ENCODE data around the gene CCDC88C.
"Not testable (repeated sequence)": the region's sequence is repeated elsewhere in the genome, so short reads cannot be mapped to it uniquely, and the experiment has no call there.

CCDC88C gene

DNA sequence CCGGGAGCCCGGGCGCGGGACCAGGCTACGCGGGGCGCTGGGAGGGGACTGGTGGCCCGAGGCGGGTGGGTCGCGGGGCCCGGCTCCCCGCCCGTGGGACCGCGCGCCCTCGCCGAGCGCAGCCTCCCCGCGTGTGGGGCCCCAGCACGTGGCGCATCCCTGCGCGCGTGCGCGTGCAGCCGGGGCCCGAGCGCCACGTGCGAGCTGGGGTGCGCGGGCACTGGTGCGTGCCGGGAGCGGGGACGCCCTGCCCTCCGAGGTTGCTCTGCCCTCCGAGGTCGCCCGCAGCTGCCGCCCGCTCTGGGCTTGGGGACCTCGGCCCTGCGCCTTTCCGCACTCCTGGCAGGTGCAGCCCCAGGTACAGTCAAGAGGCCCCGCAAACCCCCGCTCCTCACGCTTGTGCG is 365 bp upstream of the CCDC88C start:
- peak; percentile 49 for DNase-seq

DNA sequence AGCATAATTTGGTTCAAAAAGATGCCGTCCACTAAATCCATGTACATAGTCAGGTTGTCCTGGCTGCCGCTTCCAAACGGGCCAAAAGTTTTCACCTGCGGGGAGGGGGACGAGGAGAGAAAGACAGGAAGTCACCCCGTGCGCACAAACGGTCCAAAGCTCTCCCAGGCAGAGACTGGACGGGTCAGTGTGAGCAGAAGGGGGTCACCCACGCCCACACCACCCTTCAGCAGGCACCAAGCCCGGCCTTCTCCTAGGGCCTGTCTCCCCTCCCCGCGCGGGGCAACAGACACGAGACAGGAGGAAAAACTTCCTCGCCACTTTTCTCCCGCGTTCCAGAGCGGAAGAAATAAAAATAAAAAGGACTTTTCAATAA is 888 bp downstream of the CCDC88C start:
- DNase-seq, result no peak

DNA sequence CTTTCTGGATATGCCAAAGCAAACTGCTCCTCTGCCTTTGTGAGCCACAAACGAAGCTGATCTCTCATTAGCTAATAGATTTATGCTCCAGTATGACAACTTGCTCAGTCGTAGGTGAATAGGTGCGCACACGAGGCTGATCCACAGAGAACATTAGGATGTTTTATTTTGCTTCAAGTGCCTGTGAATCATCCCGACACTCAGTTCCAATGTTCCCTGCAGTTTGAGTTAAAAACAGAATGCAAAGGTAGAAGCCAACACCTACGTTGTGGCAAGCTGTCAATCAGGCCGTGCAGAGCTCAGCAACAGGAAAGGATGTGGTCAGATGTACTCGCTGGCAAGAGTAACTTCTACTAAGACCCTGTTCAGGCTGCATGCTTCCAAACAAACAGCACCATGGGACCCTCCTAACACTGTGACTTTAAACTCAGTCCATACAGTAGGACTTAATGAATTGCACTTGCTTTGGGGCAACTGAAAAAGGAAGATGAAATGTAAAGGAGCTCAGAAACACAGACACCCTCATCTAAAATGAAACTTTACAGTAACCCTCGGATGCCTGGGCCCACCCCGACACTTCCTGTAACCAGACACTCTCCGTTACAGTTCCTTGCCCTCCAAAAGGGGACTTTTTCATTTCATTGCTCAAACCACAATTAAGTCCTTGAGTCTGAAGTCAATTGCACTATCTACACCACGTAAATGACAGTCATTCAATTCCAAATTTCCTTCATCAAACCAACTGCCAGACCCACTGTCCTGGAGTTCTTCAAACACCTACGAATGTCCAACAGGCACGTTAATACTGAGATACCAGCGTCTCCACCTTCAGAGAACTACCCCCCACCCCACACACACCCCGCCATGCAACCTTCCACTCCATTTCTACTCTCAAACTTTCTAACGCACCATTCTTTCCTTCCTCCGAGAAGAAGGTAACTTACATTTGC is 1.6 kb downstream of the CCDC88C start:
- DNase-seq, result peak; percentile 81

GRCh38 chr14:91414475-91414833 is 3.2 kb downstream of the CCDC88C start:
- DNase-seq, result no peak

DNA sequence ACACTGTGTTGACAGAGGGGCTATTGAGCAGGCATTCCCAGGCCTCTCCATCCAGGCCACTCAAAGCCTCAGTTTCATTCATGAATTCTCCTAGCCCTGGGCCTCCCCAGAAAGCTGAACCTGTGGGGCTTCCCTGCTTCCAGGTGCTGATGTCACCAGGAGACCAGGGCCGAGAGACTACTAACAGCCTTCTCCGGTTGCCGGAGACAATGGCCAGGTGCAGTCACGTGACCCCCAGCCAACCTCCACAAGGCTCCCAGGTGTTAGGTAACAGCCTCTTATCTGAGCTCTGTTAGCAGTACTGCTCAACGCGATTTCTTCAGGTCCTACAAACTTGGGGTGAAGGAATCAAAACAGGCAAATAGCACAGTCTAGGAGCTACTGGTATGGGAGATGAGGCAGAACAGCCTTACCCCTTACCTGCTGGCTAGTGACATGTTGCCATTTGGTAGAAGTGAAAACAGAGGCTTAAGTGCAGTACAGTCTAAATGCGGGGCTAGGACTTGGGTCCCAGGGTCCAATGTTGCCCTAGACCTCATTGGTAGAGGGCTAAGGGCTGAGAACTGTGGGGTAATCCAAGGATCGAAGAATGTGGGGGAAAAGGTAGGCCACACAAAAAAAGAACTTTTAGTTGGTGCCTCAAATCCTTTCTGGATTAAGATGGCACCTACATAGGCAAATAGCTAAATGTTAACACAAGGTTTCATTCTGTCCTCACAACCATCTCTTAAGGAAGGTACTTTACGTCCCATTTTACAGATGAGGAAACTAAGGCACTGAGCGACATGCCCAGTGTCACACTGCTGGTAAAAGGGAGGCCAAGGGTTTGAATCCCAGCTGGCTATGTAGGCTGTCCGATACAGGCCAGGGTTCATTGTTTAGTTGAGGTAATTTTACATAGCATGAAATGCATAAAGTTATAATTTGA is 3.8 kb downstream of the CCDC88C start:
- DNase-seq, result peak; percentile 61

GRCh38 chr14:91412939-91413338 is 4.7 kb downstream of the CCDC88C start:
- DNase-seq, result no peak

- peak; percentile 32 for DNase-seq
These were observed 6.7 kb downstream of the CCDC88C start for GRCh38 chr14:91410771-91411536.

DNA sequence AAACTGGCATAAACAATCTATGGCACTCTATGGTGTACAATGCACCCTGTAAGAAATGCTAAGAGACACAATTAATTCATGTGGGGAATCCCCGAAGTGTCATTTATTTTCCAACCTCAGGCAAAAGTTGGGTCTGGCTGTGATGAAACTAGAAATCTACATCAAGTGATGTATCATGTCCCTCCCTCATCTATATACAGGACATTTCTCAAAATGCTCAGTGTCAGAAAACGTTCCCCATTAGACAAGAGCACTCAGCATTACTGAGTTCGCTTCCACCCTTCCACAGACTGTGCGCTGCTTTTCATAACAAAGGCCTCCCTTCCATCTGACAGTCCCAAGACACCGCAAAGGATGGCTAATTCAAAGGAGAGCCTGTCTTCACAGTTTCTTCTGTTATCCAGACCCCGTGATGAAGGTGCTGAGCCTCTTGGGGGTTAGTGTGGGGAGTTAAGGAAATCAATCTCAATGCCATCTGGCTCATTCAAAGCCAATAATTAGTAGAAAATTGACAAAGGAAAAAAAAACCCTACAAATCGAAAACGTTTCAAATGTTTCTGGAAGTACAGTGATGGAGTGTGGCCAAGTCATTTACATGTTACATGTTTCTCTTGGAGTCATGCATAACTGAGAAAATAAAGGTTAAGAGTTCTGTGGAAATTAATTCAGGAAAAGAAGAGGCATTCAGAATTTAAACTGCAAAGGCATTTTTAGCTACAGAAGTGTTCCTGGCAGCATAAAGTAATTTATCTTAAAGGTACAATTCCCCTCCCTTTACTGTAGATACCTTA is 7.5 kb downstream of the CCDC88C start:
- peak; percentile 85 for DNase-seq

DNA sequence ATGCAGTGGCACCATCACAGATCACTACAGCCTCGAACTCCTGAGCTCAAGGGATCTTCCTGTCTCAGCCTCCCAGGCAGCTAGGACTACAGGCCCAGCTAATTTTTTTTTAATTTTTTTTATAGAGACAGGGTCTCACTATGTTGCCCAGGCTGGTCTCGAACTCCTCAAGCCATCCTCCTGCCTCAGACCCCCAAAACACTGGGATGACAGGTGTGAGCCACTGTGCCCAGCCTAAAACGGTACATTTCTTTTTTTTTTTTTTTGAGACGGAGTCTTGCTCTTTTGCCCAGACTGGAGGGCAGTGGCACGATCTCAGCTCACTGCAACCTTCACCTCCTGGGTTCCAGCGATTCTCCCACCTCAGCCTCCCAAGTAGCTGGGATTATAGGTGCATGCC is 8.4 kb downstream of the CCDC88C start:
- DNase-seq, result not testable (repeated sequence)

DNA sequence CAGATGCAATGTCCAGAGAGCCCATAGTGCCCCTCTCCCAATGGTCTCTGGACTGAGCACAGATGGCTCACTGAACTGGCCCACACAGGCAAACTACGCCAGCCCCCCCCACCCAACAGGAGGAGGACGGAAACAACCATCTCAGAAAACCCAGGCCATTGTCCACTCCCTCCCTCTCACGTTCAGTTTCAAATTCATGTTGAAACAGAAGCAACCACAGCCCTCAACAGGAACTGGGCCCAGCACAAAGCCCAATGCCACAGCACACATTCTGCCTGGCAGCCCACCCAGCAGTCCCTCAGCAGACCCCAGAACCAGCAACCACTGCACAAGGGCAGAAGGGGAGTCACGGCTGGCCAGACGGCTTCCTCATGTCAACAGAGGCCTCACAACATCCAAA is 10.6 kb downstream of the CCDC88C start:
- no peak for DNase-seq

DNA sequence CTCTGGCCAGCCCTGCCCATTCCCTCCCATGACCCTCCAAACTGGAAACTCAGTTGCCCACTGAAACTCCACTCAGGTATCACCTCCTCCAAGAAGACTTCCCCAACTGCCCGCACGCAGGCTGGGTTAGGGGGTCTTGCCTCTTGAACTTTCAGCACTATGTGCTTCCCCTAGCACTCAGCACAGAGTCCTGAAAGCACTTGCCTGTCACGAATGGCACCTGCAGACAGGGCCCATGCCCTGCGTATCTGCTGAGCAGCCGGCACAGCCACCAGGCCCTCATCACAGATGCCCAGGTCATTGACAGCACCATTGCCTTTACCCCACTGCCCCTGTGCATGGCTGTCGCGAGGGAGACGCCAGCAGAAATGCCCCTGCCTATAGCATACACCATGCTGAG is 11.2 kb downstream of the CCDC88C start:
- no peak for DNase-seq

- no peak for DNase-seq
These were observed 11.7 kb downstream of the CCDC88C start for GRCh38 chr14:91405724-91406435.

DNA sequence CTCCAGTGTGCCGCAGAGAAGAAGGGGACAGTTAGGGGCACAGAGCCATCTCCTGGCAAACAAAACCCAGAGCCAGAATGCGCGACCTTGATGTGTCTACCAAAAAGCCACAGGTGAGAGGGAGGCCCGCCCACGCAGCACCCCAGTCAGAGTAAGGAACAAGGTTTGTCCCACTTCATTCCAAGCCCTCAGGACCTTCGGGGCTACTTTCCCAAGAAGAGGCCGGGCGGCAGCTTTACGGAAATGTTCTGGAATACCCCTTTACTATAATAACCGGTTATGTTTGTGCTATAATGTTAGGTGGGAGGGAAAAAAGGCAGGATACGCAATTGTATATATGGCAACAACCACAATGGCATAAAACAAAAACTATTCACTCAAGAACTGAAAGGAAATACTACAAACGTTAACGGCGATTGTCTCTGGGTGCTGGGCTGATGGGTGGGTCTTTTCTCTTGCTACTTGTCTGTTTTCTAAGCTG is 12.3 kb downstream of the CCDC88C start:
- peak; percentile 70 for DNase-seq

DNA sequence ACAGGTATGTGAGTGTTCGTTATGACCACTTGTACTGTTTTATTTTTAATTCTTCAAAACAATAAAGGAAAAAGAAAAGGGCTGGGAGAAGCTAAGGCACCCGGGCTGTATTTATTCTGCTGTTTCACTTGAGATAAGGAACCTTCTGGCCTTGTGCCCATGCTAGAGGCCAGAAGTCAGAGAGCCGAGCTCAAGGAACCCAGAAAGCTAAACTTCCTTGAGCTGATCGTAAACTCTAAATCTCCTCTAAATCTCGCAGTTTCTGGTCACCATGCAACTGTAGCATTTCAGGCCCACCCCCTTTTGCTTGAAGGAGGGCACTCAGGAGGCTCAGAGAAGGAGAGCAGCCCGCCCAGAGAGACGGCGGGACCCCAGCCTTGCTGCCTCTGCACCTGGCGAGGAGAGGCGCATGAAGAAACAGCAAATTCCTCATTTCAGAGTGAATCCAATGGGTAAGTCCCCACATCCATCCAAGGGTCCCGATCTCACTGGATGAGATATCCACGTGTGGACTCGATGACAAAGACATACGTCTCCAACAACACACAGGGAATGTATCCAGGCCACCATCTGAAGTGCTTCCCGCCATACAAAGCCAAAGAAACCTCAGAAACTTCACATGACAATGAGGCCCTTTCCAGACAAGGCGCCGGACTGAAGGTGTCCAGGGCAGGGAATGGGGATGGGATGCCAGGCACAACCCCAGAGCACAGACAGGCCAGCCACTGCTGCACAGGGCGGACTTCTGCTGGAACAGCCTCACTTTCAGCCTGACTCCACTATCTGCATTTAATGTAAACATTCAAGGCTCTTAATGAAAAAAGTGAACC is 14.6 kb downstream of the CCDC88C start:
- DNase-seq, result no peak

DNA sequence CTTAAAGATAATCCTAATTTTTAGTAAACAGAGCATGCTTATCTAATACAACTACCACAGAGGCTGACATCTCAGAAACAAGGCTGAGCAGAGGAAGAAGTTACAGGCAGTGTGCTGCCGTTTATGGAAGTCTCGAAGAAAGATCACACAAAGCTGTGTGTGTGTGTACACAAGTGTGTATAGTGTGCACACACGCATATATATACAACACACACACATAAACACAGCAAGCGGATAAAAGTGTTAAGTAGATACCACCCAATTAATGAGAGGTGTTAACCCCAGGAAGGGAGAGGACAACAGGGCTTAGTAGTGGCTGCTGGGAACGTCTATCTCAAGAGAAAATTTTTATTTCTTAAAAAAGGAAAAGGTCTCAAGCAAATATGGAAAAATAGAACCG is 15.3 kb downstream of the CCDC88C start:
- peak; percentile 45 for DNase-seq

DNA sequence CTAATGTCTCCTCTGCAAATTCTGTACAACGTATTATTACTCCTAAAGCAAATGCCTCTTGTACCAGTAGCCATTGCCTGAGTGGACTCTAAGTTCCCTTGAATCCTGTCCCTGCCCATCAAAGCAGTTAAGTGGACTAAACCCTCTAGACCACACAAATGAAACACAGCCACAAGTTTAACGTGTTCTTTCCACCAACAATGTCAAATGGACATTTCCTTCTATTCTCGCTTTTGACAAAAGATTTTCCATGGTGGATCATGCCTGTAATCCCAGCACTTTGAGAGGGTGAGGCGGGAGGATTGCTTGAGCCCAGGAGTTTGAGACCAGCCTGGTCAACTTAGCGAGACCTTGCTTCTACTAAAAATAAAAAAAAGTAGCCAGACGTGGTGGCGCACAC is 15.9 kb downstream of the CCDC88C start:
- no peak for DNase-seq

- DNase-seq, result no peak
These were observed 16.9 kb downstream of the CCDC88C start for GRCh38 chr14:91400696-91401095.

- DNase-seq, result peak; percentile 33
These were observed 17.6 kb downstream of the CCDC88C start for GRCh38 chr14:91399868-91400640.

DNA sequence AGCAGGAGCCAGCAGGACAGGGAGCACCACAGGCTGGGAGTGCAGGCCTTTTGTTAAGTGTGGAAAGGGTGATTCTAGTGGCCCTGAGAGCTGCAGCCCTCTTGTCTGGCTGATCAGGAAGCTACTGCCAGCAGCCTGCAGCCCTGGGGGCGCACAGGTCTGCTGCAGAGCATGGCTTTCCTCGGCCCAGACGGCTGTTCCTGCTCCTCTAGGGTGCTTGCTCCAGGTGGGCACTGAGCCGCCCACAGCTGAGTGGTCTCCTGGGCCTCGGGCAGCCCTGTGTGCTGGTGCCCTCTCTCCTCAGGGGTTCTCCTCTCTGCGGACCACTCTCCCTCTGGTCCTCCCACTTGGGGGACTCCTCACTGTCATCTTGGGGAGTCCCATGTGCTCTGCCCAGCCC is 18.9 kb downstream of the CCDC88C start:
- no peak for DNase-seq
